ENCODE results near the gene APBB3.

GRCh38 chr5:140565780-140566095 is 1.3 kb upstream of the APBB3 start:
- TF ChIP-seq CTCF (conservative IDR thresholded peaks at IDR 0.05; ENCODE audit: low read depth, low read length) (no peak), EZH2 (IDR thresholded peaks at IDR 0.05; ENCODE audit: low read length, unreplicated experiment) (no peak)
